Kidney (tissue), 14 donors: ENCODE data around the gene DGKI. TPM values are rescaled to one million over a fixed set of nuclear protein-coding genes. Genes with fewer than 3 reads are reported as not detected.

Experiments used
- DNase-seq, 5 donors: peaks; one replicate each; pipeline ENCODE4 v3.0.0-alpha.2; 2013 to 2020
- FAIRE-seq: peaks from 2 replicates; lab custom pipeline; 2012; peaks lifted over from hg19 to GRCh38; lab: Jason Lieb, UNC
- H3K27ac ChIP-seq, 2 donors: one replicate each; pipeline ENCODE4 v1.7.0; 2013; ENCODE audit warnings: low read depth in 2 of 2, low read length in 2 of 2, inconsistent platforms in 1 of 2
- H3K27me3 ChIP-seq: one replicate; pipeline ENCODE4 v1.7.1; 2013; ENCODE audit warnings: low read length, inconsistent platforms; ENCODE audit not compliant: control insufficient read depth, insufficient read depth
- H3K36me3 ChIP-seq, 3 donors: one replicate each; pipeline versions ENCODE4 v1.7.0 to v1.7.1; 2013; ENCODE audit warnings: low read length in 3 of 3, control low read depth in 1 of 3, inconsistent platforms in 1 of 3; ENCODE audit not compliant: insufficient read depth in 3 of 3, control insufficient read depth in 2 of 3
- H3K4me1 ChIP-seq, 3 donors: one replicate each; pipeline versions ENCODE4 v1.7.0 to v1.7.1; 2013; ENCODE audit warnings: low read length in 3 of 3, inconsistent platforms in 1 of 3, low read depth in 1 of 3; ENCODE audit not compliant: control insufficient read depth in 2 of 3, insufficient read depth in 2 of 3
- H3K4me3 ChIP-seq, 3 donors: one replicate each; pipeline versions ENCODE4 v1.7.0 to v1.8.1; 2013; ENCODE audit warnings: low read length in 3 of 3, control low read depth in 1 of 3, inconsistent platforms in 1 of 3
- H3K9ac ChIP-seq, 3 donors: one replicate each; pipeline versions ENCODE4 v1.7.0 to v1.7.1; 2013; ENCODE audit warnings: low read length in 3 of 3, control low read depth in 1 of 3, inconsistent platforms in 1 of 3
- H3K9me3 ChIP-seq, 3 donors: one replicate each; pipeline versions ENCODE4 v1.7.0 to v1.7.1; 2013; ENCODE audit warnings: low read length in 3 of 3, control low read depth in 1 of 3, inconsistent platforms in 1 of 3; ENCODE audit not compliant: control insufficient read depth in 2 of 3, insufficient read depth in 1 of 3
- CTCF ChIP-seq: IDR thresholded peaks from 3 replicates; pipeline ENCODE4 v1.5.1; 2012; ENCODE audit warnings: mild to moderate bottlenecking, moderate library complexity, borderline replicate concordance; ENCODE audit not compliant: insufficient read depth; ENCODE audit errors: extremely low read depth
- intact Hi-C: fragments of 100-400 bp; cut with DNase I; formaldehyde crosslinking; loops from one replicate; pipeline ENCODE4 v1.11.1; 2022
- polyA plus RNA-seq: library from polyadenylated mRNA; stranded (reverse); fragments of 350-450 nt; fragmentation: Illumina TruSeq; extraction: RNeasy Lipid Tissue Mini Kit (QIAGEN cat#74804); gene quantifications from one replicate; pipeline ENCODE4 v1.2.3, GENCODE V29; 2014; ENCODE audit warnings: low read depth, low replicate concordance; ENCODE audit not compliant: insufficient read depth
- total RNA-seq: library from RNA; stranded (reverse); fragmentation: NEBNext Ultra II Directional; extraction: Animal tissue kit (Norgen Biotek cat#: 25700); gene quantifications from one replicate; pipeline ENCODE4 v1.2.1, GENCODE V29; 2021
- donor health status: control.
- donor health status: control.
- donor health status: control.
- donor health status: control.
- donor health status: control.
- donor health status: DM: yes; HTN: yes; CAD: no.
- donor health status: Normal renal cell carcinoma (clear cell type).

The DGKI gene
- total and polyA plus RNA-seq, 2 donors from 2014 or later = 1.3 to 2.5 TPM

DNA sequence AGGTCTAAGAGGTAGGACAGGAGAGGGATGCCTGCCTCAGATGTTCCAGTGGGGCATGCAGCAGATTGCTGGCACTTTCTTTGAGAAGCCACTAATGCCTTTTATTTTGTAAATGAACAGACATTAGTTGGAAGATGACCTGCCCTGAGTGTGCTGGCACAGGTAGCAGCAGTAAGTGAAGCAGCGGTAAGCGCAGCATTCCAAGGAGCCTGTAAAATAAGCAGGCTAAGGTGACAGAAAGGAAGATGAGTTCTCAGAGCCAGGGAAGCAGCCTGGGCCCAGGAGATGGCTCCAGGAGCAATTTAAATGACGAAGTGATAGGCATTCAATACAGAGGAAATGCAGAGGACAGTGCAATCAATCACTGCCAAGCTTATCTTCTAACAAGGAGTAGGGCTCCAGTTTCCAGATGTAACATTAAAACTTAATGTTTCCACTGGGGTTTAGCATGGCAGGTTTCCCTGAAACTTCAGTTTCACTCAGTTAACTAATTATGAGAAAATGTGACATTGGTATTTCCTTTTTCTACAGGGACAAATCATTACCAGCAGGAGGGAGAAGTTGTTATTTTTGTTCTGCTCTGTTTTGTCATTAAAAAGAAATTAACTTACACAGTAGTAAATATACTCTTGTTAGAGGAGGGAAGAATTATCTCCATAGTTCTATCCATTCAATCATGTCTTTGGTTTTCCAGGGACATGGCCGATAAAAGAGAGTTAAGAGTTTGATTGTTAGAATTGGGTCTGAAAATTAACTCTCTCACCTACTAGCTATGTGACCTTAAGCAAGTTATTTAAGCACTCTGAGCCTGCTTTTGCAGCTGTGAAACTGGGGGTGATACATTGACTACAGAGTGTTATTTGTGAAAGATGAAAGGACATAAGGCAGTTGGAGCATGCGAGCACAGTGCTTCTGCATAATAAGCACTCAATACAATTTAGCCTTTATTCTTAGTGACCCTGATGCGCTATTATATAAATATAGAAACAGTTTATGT is 406.6 kb downstream of the DGKI start:
- intact Hi-C loops = no loop called here
- TF ChIP-seq CTCF = no peak
- DNase-seq (peak in 2 of 5 donors; percentile 60 to 81), FAIRE-seq (no peak)
- no peak overlapping the region for H3K9ac ChIP-seq
- H3K27ac ChIP-seq = no peak overlapping the region
- H3K9me3 ChIP-seq = no peaks in the 10 kb centered on the region
- no peak overlapping the region for H3K4me3 ChIP-seq
- no peaks in the 10 kb centered on the region for H3K27me3 ChIP-seq
- no peaks in the 10 kb centered on the region for H3K36me3 ChIP-seq
- no peaks in the 10 kb centered on the region for H3K4me1 ChIP-seq

DNA sequence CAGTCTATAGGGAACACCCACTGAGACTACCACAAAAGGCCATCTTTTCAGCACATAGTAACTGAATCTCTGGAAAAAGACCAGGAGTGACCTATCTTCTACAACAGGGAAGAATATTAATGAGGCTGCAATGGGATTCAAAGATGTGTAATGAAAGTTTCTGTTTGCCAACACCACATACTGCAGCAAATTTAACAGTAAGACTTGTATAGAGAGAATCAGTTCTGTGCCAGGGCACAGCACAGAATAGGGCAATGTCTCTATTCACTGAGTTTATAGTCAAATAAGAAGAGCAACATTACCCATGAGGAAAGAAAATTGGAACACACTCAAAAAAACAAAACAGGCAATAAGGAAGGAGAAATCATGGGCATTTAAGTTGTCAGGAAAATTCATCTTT is 411.8 kb downstream of the DGKI start:
- FAIRE-seq = no peak
- no peak for DNase-seq

DNA sequence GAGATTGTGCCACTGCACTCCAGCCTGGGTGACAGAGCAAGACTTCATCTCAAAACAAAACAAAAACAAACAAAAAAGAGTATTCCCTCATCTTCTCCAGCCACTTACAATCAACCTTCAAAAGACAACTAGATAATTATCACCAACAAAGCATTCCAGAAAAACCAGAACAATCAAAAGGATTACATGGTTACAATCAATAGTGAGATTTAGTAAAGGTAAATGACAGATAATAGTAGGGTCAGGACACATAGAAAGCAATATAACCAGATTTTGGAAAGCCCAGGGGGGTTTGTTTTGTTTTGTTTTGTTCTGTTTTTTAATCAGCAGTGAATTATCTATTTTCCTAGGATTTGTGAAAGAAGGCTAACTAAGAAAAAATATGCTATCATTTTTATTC is 412.2 kb downstream of the DGKI start:
- Histone ChIP-seq H3K4me3 (no peak overlapping the region), H3K27me3 (no peaks in the 10 kb centered on the region), H3K4me1 (no peaks in the 10 kb centered on the region), H3K36me3 (no peaks in the 10 kb centered on the region), H3K9me3 (no peaks in the 10 kb centered on the region), H3K9ac (no peak overlapping the region), H3K27ac (no peak overlapping the region)
- FAIRE-seq = no peak
- TF ChIP-seq CTCF = no peak
- intact Hi-C loops = no loop called here
- no peak for DNase-seq

More for the DNA sequence above, 411.8 kb downstream of the DGKI start:
- Histone ChIP-seq H3K9me3 (no peaks in the 10 kb centered on the region), H3K4me1 (no peaks in the 10 kb centered on the region), H3K36me3 (no peaks in the 10 kb centered on the region), H3K4me3 (no peak overlapping the region), H3K27me3 (no peaks in the 10 kb centered on the region), H3K9ac (no peak overlapping the region), H3K27ac (no peak overlapping the region)
- intact Hi-C loops = no loop called here
- TF ChIP-seq CTCF = no peak
